Upper lobe of right lung (tissue), 1 donor: Measurements from ENCODE around the gene DNM1. TPM values are rescaled to one million over a fixed set of nuclear protein-coding genes. Genes with fewer than 3 reads are reported as not detected.

Source experiments
- ATAC-seq: fragments of 200-7000 bp; cut with Tn5 transposase; one replicate; pipeline ENCODE4 v1.9.1; 2020; ENCODE audit warnings: mild to moderate bottlenecking, moderate library complexity
- DNase-seq: peaks from one replicate; pipeline ENCODE4 v3.0.0-alpha.2; 2020
- H3K27ac ChIP-seq: fragments of 200-600 bp; one replicate; pipeline ENCODE4 v1.8.0; 2022
- H3K27me3 ChIP-seq: fragments of 200-600 bp; one replicate; pipeline ENCODE4 v1.8.0; 2022; ENCODE audit warnings: mild to moderate bottlenecking
- H3K36me3 ChIP-seq: fragments of 200-600 bp; one replicate; pipeline ENCODE4 v1.8.0; 2022
- H3K4me1 ChIP-seq: fragments of 200-600 bp; one replicate; pipeline ENCODE4 v1.8.0; 2022
- H3K4me3 ChIP-seq: fragments of 200-600 bp; one replicate; pipeline ENCODE4 v1.8.0; 2022; ENCODE audit warnings: mild to moderate bottlenecking
- H3K9me3 ChIP-seq: fragments of 200-600 bp; one replicate; pipeline ENCODE4 v1.8.0; 2022
- CTCF ChIP-seq: fragments of 200-600 bp; IDR thresholded peaks from one replicate; pipeline ENCODE4 v1.8.0; 2022; ENCODE audit warnings: antibody characterized with exemption
- intact Hi-C: fragments of 100-400 bp; cut with DNase I; formaldehyde crosslinking; loops from one replicate; pipeline ENCODE4 v1.11.0; 2022
- total RNA-seq: library from RNA; stranded (reverse); fragmentation: NEBNext Ultra II Directional; extraction: Animal tissue kit (Norgen Biotek cat#: 25700); gene quantifications from one replicate; pipeline ENCODE4 v1.2.1, GENCODE V29; 2021
- donor health status: DM: no; HTN: yes; CAD: no; lungs with severe emphysema.

Gene DNM1
- total RNA-seq, 1 donor from 2014 or later: 5.2 TPM

- Histone ChIP-seq H3K4me3 (no peak overlapping the region), H3K36me3 (peaks cover 26% of the 10 kb centered on the region), H3K27ac (no peak overlapping the region), H3K27me3 (no peaks in the 10 kb centered on the region), H3K4me1 (peaks cover 7% of the 10 kb centered on the region), H3K9me3 (no peaks in the 10 kb centered on the region)
- ATAC-seq (no peak), DNase-seq (no peak)
- TF ChIP-seq CTCF: no peak
- intact Hi-C loops: no loop called here
Measured at GRCh38 chr9:128253140-128253990, 50.2 kb downstream of the DNM1 start.

GRCh38 chr9:128253991-128254346, 50.8 kb downstream of the DNM1 start:
- Histone ChIP-seq H3K27ac (no peak overlapping the region), H3K4me1 (peaks cover 7% of the 10 kb centered on the region), H3K4me3 (no peak overlapping the region), H3K36me3 (peaks cover 32% of the 10 kb centered on the region), H3K9me3 (no peaks in the 10 kb centered on the region), H3K27me3 (no peaks in the 10 kb centered on the region)
- no peak for DNase-seq
- intact Hi-C loops: no loop called here
- no peak for TF ChIP-seq CTCF
- ATAC-seq: no peak

GRCh38 chr9:128254362-128254761, 51.2 kb downstream of the DNM1 start:
- no peak overlapping the region for H3K4me3 ChIP-seq
- no peak for ATAC-seq
- DNase-seq: no peak

GRCh38 chr9:128254855-128255759, 51.9 kb downstream of the DNM1 start:
- Histone ChIP-seq H3K36me3 (peaks cover 43% of the 10 kb centered on the region), H3K9me3 (no peaks in the 10 kb centered on the region), H3K27ac (no peak overlapping the region), H3K27me3 (no peaks in the 10 kb centered on the region), H3K4me1 (peaks cover 7% of the 10 kb centered on the region), H3K4me3 (no peak overlapping the region)
- intact Hi-C loops: no loop called here
- DNase-seq (peak; percentile 80), ATAC-seq (peak; percentile 39)
- peak; percentile 83 for TF ChIP-seq CTCF

More at GRCh38 chr9:128254362-128254761, 51.2 kb downstream of the DNM1 start:
- Histone ChIP-seq H3K27ac (no peak overlapping the region), H3K9me3 (no peaks in the 10 kb centered on the region), H3K4me1 (peaks cover 7% of the 10 kb centered on the region), H3K27me3 (no peaks in the 10 kb centered on the region), H3K36me3 (peaks cover 36% of the 10 kb centered on the region)
- intact Hi-C loops: no loop called here
- no peak for TF ChIP-seq CTCF

- Histone ChIP-seq H3K27me3 (no peaks in the 10 kb centered on the region), H3K27ac (no peak overlapping the region), H3K36me3 (peaks cover 65% of the 10 kb centered on the region), H3K4me1 (no peaks in the 10 kb centered on the region), H3K4me3 (no peak overlapping the region), H3K9me3 (no peaks in the 10 kb centered on the region)
- no peak for DNase-seq
- intact Hi-C loops: no loop called here
- ATAC-seq: no peak
- no peak for TF ChIP-seq CTCF
Measured at GRCh38 chr9:128257086-128257825, 54.1 kb downstream of the DNM1 start.
